Thoracic aorta (tissue), 2 donors: ENCODE measurements around the gene NCAPG. TPM values are rescaled to one million over a fixed set of nuclear protein-coding genes. Genes with fewer than 3 reads are reported as not detected.

ENCODE experiments used
- ATAC-seq: fragments of 150-250 bp; one replicate; pipeline ENCODE4 v1.8.0; 2017; ENCODE audit warnings: low read depth; ENCODE audit not compliant: insufficient number of reproducible peaks, low FRiP score
- DNase-seq: peaks from one replicate; pipeline ENCODE4 v3.0.0-alpha.2; 2020; ENCODE audit warnings: low spot score
- H3K27ac ChIP-seq, 2 donors: fragments of 200-600 bp; sonication (generic); 1 replicate in 1 of 2; 2 replicates in 1 of 2; pipeline ENCODE4 v1.5.1; 2016; ENCODE audit warnings: mild to moderate bottlenecking in 2 of 2, moderate library complexity in 2 of 2
- H3K27me3 ChIP-seq: fragments of 200-600 bp; sonication (generic); replicated peaks from 2 replicates; pipeline ENCODE4 v1.6.0; 2016; ENCODE audit warnings: mild to moderate bottlenecking; ENCODE audit not compliant: insufficient read depth
- H3K36me3 ChIP-seq: fragments of 200-600 bp; sonication (generic); one replicate; pipeline ENCODE4 v1.5.1; 2016
- H3K4me1 ChIP-seq, 2 donors: fragments of 200-600 bp; sonication (generic); 1 replicate in 1 of 2; 2 replicates in 1 of 2; pipeline versions ENCODE4 v1.5.1 to v1.6.0; 2016; ENCODE audit warnings: low read depth in 2 of 2, mild to moderate bottlenecking in 1 of 2; ENCODE audit not compliant: control insufficient read depth in 1 of 2
- H3K4me3 ChIP-seq: fragments of 200-600 bp; sonication (generic); 2 replicates; pipeline ENCODE4 v1.5.1; 2016; ENCODE audit warnings: mild to moderate bottlenecking
- H3K9me3 ChIP-seq: fragments of 200-600 bp; sonication (generic); 2 replicates; pipeline ENCODE4 v1.5.1; 2016
- CTCF ChIP-seq: fragments of 200-600 bp; sonication (generic); IDR thresholded peaks from one replicate; pipeline ENCODE4 v1.5.1; 2019; ENCODE audit warnings: antibody characterized with exemption
- total RNA-seq, 2 donors: library from RNA; depleted of rRNA; stranded (reverse); fragments of >200 nt; gene quantifications; one replicate each; pipeline versions ENCODE4 v1.1.0 to v1.2.3, GENCODE V29; 2016

The NCAPG gene
- total RNA-seq, 2 donors from 2014 or later, result 0.63 TPM; not detected in 1

GRCh38 chr4:17812125-17812524 lies 1.3 kb downstream of the NCAPG start:
- Histone ChIP-seq H3K27me3 (no peaks in the 10 kb centered on the region), H3K4me1 (peaks cover 23 to 32% of the 10 kb centered on the region in 2 donors), H3K4me3 (no peak overlapping the region), H3K9me3 (no peaks in the 10 kb centered on the region), H3K27ac (no peak overlapping the region), H3K36me3 (no peaks in the 10 kb centered on the region)
- no peak for TF ChIP-seq CTCF
- DNase-seq, result no peak
- ATAC-seq, result no peak

GRCh38 chr4:17812801-17813200 lies 2.0 kb downstream of the NCAPG start:
- ATAC-seq (no peak), DNase-seq (no peak)
- no peaks in the 10 kb centered on the region for H3K9me3 ChIP-seq
- no peaks in the 10 kb centered on the region for H3K27me3 ChIP-seq
- no peaks in the 10 kb centered on the region for H3K36me3 ChIP-seq
- no peak overlapping the region for H3K4me3 ChIP-seq
- peaks cover 16 to 25% of the 10 kb centered on the region in 2 donors for H3K4me1 ChIP-seq
- H3K27ac ChIP-seq, result no peak overlapping the region
- TF ChIP-seq CTCF, result no peak

GRCh38 chr4:17814140-17814539 lies 3.4 kb downstream of the NCAPG start:
- ATAC-seq, result no peak
- no peak for TF ChIP-seq CTCF
- H3K36me3 ChIP-seq, result no peaks in the 10 kb centered on the region
- H3K27me3 ChIP-seq, result no peaks in the 10 kb centered on the region
- peaks cover 2 to 12% of the 10 kb centered on the region in 2 donors for H3K4me1 ChIP-seq
- DNase-seq, result no peak
- H3K9me3 ChIP-seq, result no peaks in the 10 kb centered on the region
- H3K4me3 ChIP-seq, result no peak overlapping the region
- no peak overlapping the region for H3K27ac ChIP-seq

- H3K4me3 ChIP-seq, result no peak overlapping the region
- TF ChIP-seq CTCF, result no peak
- peaks cover 0 to 3% of the 10 kb centered on the region in 2 donors for H3K4me1 ChIP-seq
- no peaks in the 10 kb centered on the region for H3K36me3 ChIP-seq
- H3K9me3 ChIP-seq, result no peaks in the 10 kb centered on the region
- DNase-seq (no peak), ATAC-seq (no peak)
- no peak overlapping the region for H3K27ac ChIP-seq
- no peaks in the 10 kb centered on the region for H3K27me3 ChIP-seq
Observed at GRCh38 chr4:17816142-17816541, 5.4 kb downstream of the NCAPG start.

DNA sequence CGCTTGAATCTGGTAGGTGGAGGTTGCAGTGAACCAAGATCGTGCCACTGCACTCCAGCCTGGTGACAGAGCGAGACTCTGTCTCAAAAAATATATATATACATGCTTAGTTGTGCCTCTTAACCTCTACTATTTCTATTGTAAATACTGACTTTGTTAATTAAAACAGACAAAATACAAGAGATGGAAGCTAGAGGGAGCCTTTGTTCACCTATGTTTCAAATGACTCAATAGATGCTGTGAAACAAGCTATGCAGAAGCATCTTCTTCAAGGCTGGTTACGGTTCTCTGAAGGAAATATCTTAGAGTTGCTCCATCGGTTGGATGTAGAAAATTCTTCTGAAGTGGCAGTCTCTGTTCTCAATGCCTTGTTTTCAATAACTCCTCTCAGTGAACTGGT lies 6.2 kb downstream of the NCAPG start:
- no peaks in the 10 kb centered on the region for H3K9me3 ChIP-seq
- TF ChIP-seq CTCF, result peak; percentile 29
- H3K36me3 ChIP-seq, result no peaks in the 10 kb centered on the region
- no peaks in the 10 kb centered on the region for H3K27me3 ChIP-seq
- H3K4me3 ChIP-seq, result no peak overlapping the region
- no peaks in the 10 kb centered on the region for H3K4me1 ChIP-seq
- H3K27ac ChIP-seq, result no peak overlapping the region
- no peak for DNase-seq
- ATAC-seq, result no peak
